22Rv1 (cell line): ENCODE results near the gene DDX28.

Experiments
- ZFX ChIP-seq: fragments of 450-650 bp; IDR thresholded peaks from 2 replicates; pipeline ENCODE4 v1.6.1; 2017; ENCODE audit warnings: antibody characterized with exemption, borderline replicate concordance
- TF ChIP-seq, protein P1 (sequence below): fragments of 450-650 bp; IDR thresholded peaks from 2 replicates; pipeline ENCODE4 v1.5.1; 2017; ENCODE audit warnings: mild to moderate bottlenecking

DNA sequence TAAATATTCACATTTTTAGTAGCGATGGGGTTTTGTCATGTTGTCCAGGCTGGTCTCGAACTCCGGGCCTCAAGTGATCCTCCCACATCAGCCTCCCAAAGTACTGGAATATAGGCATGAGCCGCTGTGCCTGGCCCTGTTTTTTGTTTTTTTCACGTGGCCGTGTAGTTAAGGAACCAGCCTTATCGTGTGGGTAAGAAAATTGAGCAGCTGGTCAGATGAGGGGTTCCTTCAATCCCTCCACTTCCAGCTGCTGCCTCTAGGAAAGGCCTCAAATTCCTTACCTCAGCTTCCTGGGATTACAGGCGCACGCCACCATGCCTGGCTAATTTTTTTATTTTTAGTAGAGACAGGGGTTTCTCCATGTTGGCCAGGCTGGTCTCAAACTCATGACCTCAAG lies 17.8 kb downstream of the DDX28 start:
- TF ChIP-seq, protein P1, sequence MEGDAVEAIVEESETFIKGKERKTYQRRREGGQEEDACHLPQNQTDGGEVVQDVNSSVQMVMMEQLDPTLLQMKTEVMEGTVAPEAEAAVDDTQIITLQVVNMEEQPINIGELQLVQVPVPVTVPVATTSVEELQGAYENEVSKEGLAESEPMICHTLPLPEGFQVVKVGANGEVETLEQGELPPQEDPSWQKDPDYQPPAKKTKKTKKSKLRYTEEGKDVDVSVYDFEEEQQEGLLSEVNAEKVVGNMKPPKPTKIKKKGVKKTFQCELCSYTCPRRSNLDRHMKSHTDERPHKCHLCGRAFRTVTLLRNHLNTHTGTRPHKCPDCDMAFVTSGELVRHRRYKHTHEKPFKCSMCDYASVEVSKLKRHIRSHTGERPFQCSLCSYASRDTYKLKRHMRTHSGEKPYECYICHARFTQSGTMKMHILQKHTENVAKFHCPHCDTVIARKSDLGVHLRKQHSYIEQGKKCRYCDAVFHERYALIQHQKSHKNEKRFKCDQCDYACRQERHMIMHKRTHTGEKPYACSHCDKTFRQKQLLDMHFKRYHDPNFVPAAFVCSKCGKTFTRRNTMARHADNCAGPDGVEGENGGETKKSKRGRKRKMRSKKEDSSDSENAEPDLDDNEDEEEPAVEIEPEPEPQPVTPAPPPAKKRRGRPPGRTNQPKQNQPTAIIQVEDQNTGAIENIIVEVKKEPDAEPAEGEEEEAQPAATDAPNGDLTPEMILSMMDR = no peak
- TF ChIP-seq ZFX = no peak
